Adrenal gland (tissue), 5 donors: ENCODE measurements around the gene TEN1.

ENCODE experiments used
- POLR2A ChIP-seq, 2 donors: fragments of 450-650 bp; IDR thresholded peaks; one replicate each; pipeline ENCODE4 v1.6.1; 2017; ENCODE audit warnings: antibody characterized with exemption in 2 of 2, mild to moderate bottlenecking in 2 of 2, moderate library complexity in 1 of 2
- TF ChIP-seq, protein P1 (sequence below), 6 experiments: fragments of 450-650 bp in 4 of 6; fragments of 200-600 bp in 2 of 6; sonication (generic) in 1 of 6; IDR thresholded peaks; 1 replicate in 5 of 6; 2 replicates in 1 of 6; pipeline versions ENCODE4 v1.5.1 to v1.8.0; 2016 to 2021; ENCODE audit warnings: antibody characterized with exemption in 6 of 6, mild to moderate bottlenecking in 2 of 6, moderate library complexity in 1 of 6
- donor health status: DM: no; HTN: no; CAD: no.

DNA sequence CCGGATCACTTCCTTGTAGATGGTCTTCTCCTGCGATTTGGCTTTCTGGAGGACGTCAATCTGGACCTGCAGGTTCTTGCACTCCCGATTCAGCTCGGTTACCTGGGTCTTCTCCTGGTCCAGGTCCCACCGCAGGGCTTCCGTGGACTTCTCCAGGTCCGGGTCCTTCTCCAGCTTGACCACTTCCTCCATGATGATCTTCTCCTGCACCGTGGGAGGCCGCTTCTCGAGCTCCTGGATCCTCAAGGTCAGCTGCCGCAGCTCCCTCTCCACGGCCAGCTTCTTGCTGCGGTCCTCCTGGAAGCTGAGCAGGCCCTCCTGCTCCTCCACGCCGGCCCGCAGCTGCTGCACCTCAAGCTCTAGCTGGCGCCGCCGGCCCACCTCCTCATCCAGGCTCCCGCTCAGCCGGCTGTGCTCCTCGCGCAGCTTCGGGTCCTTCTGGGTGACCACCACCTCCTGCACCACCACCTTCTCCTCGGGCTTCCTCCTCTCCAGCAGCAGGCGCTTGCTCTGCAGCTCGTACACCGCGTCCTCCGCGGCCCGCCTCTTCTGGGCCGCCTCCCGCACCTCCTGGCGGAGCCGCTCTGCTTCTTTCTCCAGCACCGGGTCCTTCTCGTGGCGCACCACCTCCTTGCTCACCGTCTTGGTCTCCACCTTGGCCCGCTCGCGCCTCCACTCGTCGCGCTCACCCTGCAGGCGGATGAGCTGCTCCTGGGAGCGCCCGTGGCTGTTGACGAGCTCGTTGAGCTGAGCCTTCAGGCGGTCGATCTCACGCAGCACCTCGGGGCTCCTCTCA is 29.8 kb downstream of the TEN1 start:
- TF ChIP-seq, protein P1, sequence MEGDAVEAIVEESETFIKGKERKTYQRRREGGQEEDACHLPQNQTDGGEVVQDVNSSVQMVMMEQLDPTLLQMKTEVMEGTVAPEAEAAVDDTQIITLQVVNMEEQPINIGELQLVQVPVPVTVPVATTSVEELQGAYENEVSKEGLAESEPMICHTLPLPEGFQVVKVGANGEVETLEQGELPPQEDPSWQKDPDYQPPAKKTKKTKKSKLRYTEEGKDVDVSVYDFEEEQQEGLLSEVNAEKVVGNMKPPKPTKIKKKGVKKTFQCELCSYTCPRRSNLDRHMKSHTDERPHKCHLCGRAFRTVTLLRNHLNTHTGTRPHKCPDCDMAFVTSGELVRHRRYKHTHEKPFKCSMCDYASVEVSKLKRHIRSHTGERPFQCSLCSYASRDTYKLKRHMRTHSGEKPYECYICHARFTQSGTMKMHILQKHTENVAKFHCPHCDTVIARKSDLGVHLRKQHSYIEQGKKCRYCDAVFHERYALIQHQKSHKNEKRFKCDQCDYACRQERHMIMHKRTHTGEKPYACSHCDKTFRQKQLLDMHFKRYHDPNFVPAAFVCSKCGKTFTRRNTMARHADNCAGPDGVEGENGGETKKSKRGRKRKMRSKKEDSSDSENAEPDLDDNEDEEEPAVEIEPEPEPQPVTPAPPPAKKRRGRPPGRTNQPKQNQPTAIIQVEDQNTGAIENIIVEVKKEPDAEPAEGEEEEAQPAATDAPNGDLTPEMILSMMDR (IDR thresholded peaks at IDR 0.05) = no peak
- no peak for TF ChIP-seq POLR2A (IDR thresholded peaks at IDR 0.05)
